Sigmoid colon (tissue), 7 donors: Measurements from ENCODE around the gene RNF223. TPM values are rescaled to one million over a fixed set of nuclear protein-coding genes. Genes with fewer than 3 reads are reported as not detected.
"Not testable (repeated sequence)": the region's sequence is repeated elsewhere in the genome, so short reads cannot be mapped to it uniquely, and the experiment has no call there.

Experiments
- DNase-seq: peaks from one replicate; pipeline ENCODE4 v3.0.0-alpha.2; 2019
- H3K27ac ChIP-seq, 4 donors: fragments of 200-600 bp; sonication (generic); one replicate each; pipeline ENCODE4 v1.5.1; 2016 to 2019; ENCODE audit warnings: mild to moderate bottlenecking in 1 of 4
- H3K27me3 ChIP-seq, 3 donors: fragments of 200-600 bp; sonication (generic); one replicate each; pipeline ENCODE4 v1.5.1; 2019; ENCODE audit warnings: mild to moderate bottlenecking in 1 of 3
- H3K36me3 ChIP-seq, 4 donors: fragments of 200-600 bp; sonication (generic); one replicate each; pipeline ENCODE4 v1.5.1; 2016 to 2019
- H3K4me1 ChIP-seq, 4 donors: fragments of 200-600 bp; sonication (generic); one replicate each; pipeline ENCODE4 v1.5.1; 2017 to 2019
- H3K4me3 ChIP-seq, 4 donors: fragments of 200-600 bp; sonication (generic); one replicate each; pipeline ENCODE4 v1.5.1; 2017 to 2019; ENCODE audit warnings: mild to moderate bottlenecking in 2 of 4, moderate library complexity in 1 of 4
- H3K9me3 ChIP-seq, 4 donors: fragments of 200-600 bp in 3 of 4; sonication (generic) in 3 of 4; one replicate each; pipeline versions ENCODE4 v1.5.1 to v1.6.1; 2013 to 2019
- EP300 ChIP-seq, 4 donors: sonication (generic); formaldehyde crosslinking; IDR thresholded peaks; one replicate each; pipeline ENCODE4 v1.6.1; 2017; ENCODE audit warnings: antibody characterized with exemption in 4 of 4
- POLR2A ChIP-seq, 2 donors: fragments of 450-650 bp; IDR thresholded peaks; one replicate each; pipeline ENCODE4 v1.6.1; 2016; ENCODE audit warnings: antibody characterized with exemption in 2 of 2, mild to moderate bottlenecking in 2 of 2, moderate library complexity in 2 of 2
- POLR2AphosphoS5 ChIP-seq, 4 donors: sonication (generic); formaldehyde crosslinking; IDR thresholded peaks; one replicate each; pipeline ENCODE4 v1.6.1; 2017; ENCODE audit warnings: antibody characterized with exemption in 4 of 4
- WGBS, 2 donors: extraction: QIAGEN DNeasy Blood & Tissue Kit; methylation state at CpG; one replicate each; pipeline ENCODE4 v1.1.7; 2013; 5-methylcytosine and 5-hydroxymethylcytosine counted together
- intact Hi-C: fragments of 100-400 bp; cut with DNase I; formaldehyde crosslinking; loops from one replicate; pipeline ENCODE4 v1.15.1; 2023
- polyA plus RNA-seq, 3 donors: library from polyadenylated mRNA; stranded (reverse); fragments of 200-250 nt; gene quantifications; one replicate each; pipeline ENCODE4 v1.2.3, GENCODE V29; 2013
- total RNA-seq, 4 donors: library from RNA; depleted of rRNA; stranded (reverse); fragments of >200 nt; gene quantifications; one replicate each; pipeline ENCODE4 v1.1.0, GENCODE V29; 2016
- TF ChIP-seq, protein P1 (sequence below), 4 experiments: fragments of 450-650 bp in 3 of 4; fragments of 200-600 bp in 1 of 4; IDR thresholded peaks; one replicate each; pipeline ENCODE4 v1.5.1; 2016 to 2019; ENCODE audit warnings: antibody characterized with exemption in 4 of 4, mild to moderate bottlenecking in 3 of 4, moderate library complexity in 2 of 4
- donor health status: healthy with polysubstance abuse.
- donor health status: Bipolar disorder and iron deficiency.
- donor health status: healthy.

RNF223 gene
- total and polyA plus RNA-seq, 7 donors, result 0.60 to 3.7 (median 1.9) TPM; not detected in 4

DNA sequence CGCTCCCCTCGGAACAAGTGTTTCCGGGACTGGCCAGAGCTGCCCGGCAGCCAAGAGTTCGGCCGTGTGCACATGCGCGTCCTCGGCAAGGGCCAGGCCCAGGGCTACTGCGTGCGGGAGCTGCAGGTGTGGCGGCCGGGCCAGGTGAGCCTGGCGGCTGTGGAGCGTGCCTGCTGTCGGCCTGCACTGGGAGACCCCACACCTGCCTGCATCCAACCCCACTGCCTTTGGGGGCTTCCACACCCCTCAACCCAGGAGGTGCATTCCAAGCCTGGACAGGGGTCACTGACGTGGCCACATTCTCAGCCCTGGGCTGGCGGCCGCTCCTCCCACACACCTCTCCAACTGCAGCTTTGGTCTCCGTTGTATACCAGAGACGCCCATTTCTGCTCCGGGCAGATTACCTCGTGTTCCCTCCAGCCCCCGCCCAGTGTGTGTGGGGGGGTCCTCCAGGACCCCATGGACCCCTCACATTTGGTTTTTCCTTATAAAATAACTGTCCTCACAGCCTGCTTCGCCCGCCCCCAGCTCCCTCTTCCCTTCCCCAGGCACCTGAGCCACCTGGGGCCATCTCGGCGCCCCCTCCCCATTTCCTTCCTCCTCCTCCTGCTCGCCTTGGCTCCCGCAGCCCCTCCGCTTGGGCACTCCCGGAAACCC lies 6.1 kb downstream of the RNF223 start:
- intact Hi-C loops, result no loop called here
- H3K4me1 ChIP-seq, result peaks cover 0 to 26% (median 20%) of the 10 kb centered on the region in 4 donors
- H3K27ac ChIP-seq, result no peak overlapping the region
- TF ChIP-seq POLR2A (IDR thresholded peaks at IDR 0.05) (no peak), POLR2AphosphoS5 (IDR thresholded peaks at IDR 0.05) (no peak), EP300 (IDR thresholded peaks at IDR 0.05) (no peak)
- TF ChIP-seq, protein P1, sequence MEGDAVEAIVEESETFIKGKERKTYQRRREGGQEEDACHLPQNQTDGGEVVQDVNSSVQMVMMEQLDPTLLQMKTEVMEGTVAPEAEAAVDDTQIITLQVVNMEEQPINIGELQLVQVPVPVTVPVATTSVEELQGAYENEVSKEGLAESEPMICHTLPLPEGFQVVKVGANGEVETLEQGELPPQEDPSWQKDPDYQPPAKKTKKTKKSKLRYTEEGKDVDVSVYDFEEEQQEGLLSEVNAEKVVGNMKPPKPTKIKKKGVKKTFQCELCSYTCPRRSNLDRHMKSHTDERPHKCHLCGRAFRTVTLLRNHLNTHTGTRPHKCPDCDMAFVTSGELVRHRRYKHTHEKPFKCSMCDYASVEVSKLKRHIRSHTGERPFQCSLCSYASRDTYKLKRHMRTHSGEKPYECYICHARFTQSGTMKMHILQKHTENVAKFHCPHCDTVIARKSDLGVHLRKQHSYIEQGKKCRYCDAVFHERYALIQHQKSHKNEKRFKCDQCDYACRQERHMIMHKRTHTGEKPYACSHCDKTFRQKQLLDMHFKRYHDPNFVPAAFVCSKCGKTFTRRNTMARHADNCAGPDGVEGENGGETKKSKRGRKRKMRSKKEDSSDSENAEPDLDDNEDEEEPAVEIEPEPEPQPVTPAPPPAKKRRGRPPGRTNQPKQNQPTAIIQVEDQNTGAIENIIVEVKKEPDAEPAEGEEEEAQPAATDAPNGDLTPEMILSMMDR (IDR thresholded peaks at IDR 0.05), result no peak
- H3K4me3 ChIP-seq, result peak overlapping the region in 1 of 4 donors; percentile 40
- no peaks in the 10 kb centered on the region for H3K36me3 ChIP-seq
- DNase-seq, result no peak
- WGBS, 2 donors, result 43 to 55% methylated on average over 32 of the region's 32 CpGs
- H3K9me3 ChIP-seq, result no peaks in the 10 kb centered on the region
- peaks cover 27 to 84% (median 68%) of the 10 kb centered on the region in 3 donors for H3K27me3 ChIP-seq

DNA sequence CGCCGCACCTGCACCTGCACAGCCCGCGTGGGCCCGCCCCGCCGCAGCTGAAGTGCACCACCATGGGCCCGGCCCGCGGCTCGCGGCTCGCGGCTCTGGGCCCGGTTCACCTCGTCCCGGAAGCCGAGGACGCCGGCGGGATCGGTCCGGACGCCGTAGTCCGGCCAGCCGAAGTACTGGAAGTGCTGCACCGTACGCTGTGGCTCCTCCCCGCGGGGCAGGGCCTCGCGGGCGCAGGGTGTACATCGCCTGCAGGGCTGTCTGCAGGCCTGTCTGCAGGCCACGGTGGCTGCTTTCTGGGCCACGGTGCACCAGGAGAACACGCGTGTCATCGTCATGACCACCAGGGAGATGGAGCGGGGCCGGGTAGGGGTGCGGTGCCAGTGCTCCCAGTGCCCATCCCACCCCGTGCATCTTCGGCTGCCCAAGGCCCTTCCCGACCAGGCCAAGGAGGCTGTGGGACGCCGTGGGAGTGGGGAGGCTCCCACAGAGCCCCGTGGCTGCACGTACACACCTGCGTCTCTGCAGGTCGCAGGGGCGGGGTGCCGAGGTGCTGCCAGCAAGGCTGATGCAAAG lies 6.7 kb downstream of the RNF223 start:
- Histone ChIP-seq H3K27ac (no peak overlapping the region), H3K36me3 (no peaks in the 10 kb centered on the region), H3K4me3 (no peak overlapping the region), H3K9me3 (no peaks in the 10 kb centered on the region), H3K27me3 (peaks cover 33 to 84% (median 69%) of the 10 kb centered on the region in 3 donors), H3K4me1 (peaks cover 0 to 26% (median 20%) of the 10 kb centered on the region in 4 donors)
- WGBS, 2 donors, result 82 to 91% methylated on average over 54 of the region's 54 CpGs
- TF ChIP-seq, protein P1 (IDR thresholded peaks at IDR 0.05), result no peak
- TF ChIP-seq POLR2A (IDR thresholded peaks at IDR 0.05) (no peak), EP300 (IDR thresholded peaks at IDR 0.05) (no peak), POLR2AphosphoS5 (IDR thresholded peaks at IDR 0.05) (no peak)
- no peak for DNase-seq
- intact Hi-C loops, result no loop called here

DNA sequence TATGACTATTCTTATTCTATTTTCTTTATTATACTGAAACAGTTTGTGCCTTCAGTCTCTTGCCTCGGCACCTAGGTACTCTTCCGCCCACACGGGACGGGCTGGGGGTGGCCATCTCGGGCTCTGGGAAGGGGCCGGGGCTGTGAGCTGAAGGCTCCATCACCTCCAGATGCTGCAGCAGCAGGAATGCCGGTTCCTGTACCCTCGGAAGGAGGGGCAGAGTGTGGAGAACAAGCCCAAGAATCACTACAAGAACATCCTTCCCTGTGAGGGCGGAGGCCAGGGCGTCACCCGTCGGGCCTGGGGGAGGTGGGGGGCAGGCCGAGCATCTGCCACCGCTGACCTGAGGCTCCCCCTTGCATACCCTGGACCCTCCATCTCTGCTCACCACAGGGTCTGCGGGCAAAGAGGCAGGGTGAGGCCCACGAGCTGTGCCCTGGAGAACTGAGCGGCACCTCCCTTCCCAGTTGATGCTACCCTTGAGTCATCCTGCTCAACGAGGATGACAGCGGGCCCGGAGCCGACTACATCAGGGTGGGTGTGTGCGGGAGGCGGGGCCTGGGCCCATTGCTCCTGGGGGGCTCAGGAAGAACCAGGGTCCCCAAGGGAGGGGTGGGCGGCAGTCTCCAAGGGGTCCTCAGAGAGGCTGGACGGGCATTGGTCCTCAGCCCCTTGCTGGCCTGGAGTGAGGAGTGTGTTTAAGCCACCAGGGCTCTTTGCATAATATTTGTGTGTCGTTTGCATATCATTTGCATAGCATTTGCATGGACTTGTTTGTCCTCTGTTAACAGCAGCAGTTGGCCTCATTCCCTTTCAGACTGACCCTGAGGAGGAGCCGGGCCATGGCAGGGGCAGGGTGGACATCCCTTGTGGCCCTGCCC lies 7.5 kb downstream of the RNF223 start:
- H3K9me3 ChIP-seq, result no peaks in the 10 kb centered on the region
- intact Hi-C loops, result no loop called here
- 52 to 74% methylated on average over 27 of the region's 27 CpGs for WGBS, 2 donors
- H3K27me3 ChIP-seq, result peaks cover 35 to 84% (median 72%) of the 10 kb centered on the region in 3 donors
- peaks cover 0 to 29% (median 20%) of the 10 kb centered on the region in 4 donors for H3K4me1 ChIP-seq
- DNase-seq, result no peak
- no peaks in the 10 kb centered on the region for H3K36me3 ChIP-seq
- TF ChIP-seq POLR2A (IDR thresholded peaks at IDR 0.05) (no peak), POLR2AphosphoS5 (IDR thresholded peaks at IDR 0.05) (no peak), EP300 (IDR thresholded peaks at IDR 0.05) (no peak)
- TF ChIP-seq, protein P1 (IDR thresholded peaks at IDR 0.05), result no peak
- no peak overlapping the region for H3K4me3 ChIP-seq
- no peak overlapping the region for H3K27ac ChIP-seq

DNA sequence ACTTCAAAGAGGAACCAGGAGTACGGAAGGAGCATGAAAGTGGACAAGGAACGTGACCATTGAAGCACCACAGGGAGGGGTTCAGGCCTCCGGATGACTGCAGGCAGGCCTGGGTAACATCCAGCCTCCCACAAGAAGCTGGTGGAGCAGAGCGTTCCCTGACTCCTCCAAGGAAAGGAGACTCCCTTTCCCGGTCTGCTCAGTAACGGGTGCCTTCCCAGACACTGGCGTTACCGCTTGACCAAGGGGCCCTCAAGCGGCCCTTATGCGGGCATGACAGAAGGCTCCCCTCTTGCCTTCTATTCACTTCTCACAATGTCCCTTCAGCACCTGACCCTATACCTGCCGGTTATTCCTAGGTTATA lies 8.2 kb downstream of the RNF223 start:
- H3K27me3 ChIP-seq, result peaks cover 42 to 84% (median 77%) of the 10 kb centered on the region in 3 donors
- intact Hi-C loops, DNase-seq, H3K4me3 ChIP-seq, H3K9me3 ChIP-seq, H3K36me3 ChIP-seq, H3K27ac ChIP-seq: not testable (repeated sequence)
- peaks cover 0 to 29% (median 20%) of the 10 kb centered on the region in 4 donors for H3K4me1 ChIP-seq
- WGBS, 2 donors, result 56 to 76% methylated on average over 11 of the region's 11 CpGs
